Stimulated activated CD4-positive, alpha-beta T cell treated with anti-CD3 and anti-CD28 coated beads, Interleukin-15, amount 100 ng/mL, for 1 hour (primary cell): ENCODE results near the gene MRPS22.

Experiments
- DNase-seq, 2 donors: peaks; one replicate each; pipeline ENCODE4 v3.0.0-alpha.2; 2020; ENCODE audit warnings: low read depth in 1 of 2, low spot score in 1 of 2

MRPS22 gene

GRCh38 chr3:139343895-139344856 is at the start of gene MRPS22:
MRPS22 (plus strand) TSS chr3:139344020; CDS start chr3:139344027, 7 bp downstream.
- peak; percentile 54 to 60 for DNase-seq

- DNase-seq = no peak
Observed at GRCh38 chr3:139295040-139295439, 48.8 kb upstream of the MRPS22 start.

GRCh38 chr3:139296141-139296718 is 47.6 kb upstream of the MRPS22 start:
- DNase-seq = no peak

GRCh38 chr3:139297588-139298311 is 46.1 kb upstream of the MRPS22 start:
- no peak for DNase-seq

- DNase-seq = no peak
Observed at GRCh38 chr3:139299261-139300132, 44.3 kb upstream of the MRPS22 start.

- no peak for DNase-seq
Observed at GRCh38 chr3:139300416-139300815, 43.4 kb upstream of the MRPS22 start.

- no peak for DNase-seq
Observed at GRCh38 chr3:139301183-139301582, 42.6 kb upstream of the MRPS22 start.

GRCh38 chr3:139301654-139302053 is 42.2 kb upstream of the MRPS22 start:
- no peak for DNase-seq

GRCh38 chr3:139302084-139302800 is 41.6 kb upstream of the MRPS22 start:
- DNase-seq = no peak

- DNase-seq = no peak
Observed at GRCh38 chr3:139302801-139303113, 41.1 kb upstream of the MRPS22 start.

GRCh38 chr3:139303216-139303615 is 40.6 kb upstream of the MRPS22 start:
- no peak for DNase-seq

GRCh38 chr3:139304383-139304782 is 39.4 kb upstream of the MRPS22 start:
- no peak for DNase-seq

GRCh38 chr3:139306078-139306477 is 37.7 kb upstream of the MRPS22 start:
- no peak for DNase-seq

- DNase-seq = no peak
Observed at GRCh38 chr3:139307072-139307491, 36.7 kb upstream of the MRPS22 start.

GRCh38 chr3:139307601-139308555 is 35.9 kb upstream of the MRPS22 start:
- DNase-seq = no peak

- DNase-seq = no peak
Observed at GRCh38 chr3:139308560-139308959, 35.3 kb upstream of the MRPS22 start.

GRCh38 chr3:139309061-139309591 is 34.7 kb upstream of the MRPS22 start:
- DNase-seq = no peak

- DNase-seq = no peak
Observed at GRCh38 chr3:139309880-139310279, 33.9 kb upstream of the MRPS22 start.

- no peak for DNase-seq
Observed at GRCh38 chr3:139310474-139310933, 33.3 kb upstream of the MRPS22 start.
